ENCODE data around the gene CDH15.
A peak's percentile ranks its signal among the peaks of the same experiment; 100 is the strongest.
"Not testable (repeated sequence)": the region's sequence is repeated elsewhere in the genome, so short reads cannot be mapped to it uniquely, and the experiment has no call there.

CDH15 gene

DNA sequence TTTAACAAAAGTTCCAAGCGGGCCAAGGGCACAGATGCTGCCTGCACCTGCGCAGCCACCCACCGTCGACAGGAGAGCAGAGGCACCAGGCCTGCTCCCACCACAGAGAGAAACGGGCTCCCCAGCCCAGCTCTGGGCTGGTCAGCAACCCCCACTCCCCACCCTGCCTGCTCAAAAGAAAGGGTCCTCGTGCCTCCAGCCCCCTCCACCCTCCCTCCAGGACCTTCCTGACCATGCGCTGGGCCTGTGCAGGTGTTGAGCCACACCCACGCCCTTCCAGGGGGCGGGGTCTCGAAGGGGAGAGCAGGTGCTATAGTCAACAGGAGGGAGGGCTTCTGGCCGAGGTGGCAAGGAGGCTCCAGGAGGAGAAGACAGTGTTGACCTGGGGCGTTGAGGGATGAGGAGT is 71.2 kb downstream of the CDH15 start:
- DNase-seq: peak; percentile 15

DNA sequence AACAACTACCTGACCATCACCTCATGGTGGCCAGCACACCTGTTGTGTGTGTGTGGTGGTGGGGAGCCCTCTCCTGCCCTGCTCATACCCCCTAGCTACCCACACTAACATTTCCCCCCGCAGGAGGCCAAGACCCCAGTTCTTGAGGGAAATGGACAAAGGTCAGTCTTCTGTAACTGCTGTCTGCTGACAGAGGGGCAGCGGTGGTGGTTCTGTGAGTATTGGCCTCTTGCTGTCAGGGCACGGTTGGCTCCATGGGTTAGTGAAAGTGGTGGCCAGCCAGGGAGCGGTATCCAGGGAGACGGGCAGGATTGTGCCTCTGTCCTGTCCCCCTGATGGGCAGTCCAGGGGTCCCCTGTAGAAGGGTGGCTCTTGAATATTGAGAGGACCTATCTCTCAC is 72.1 kb downstream of the CDH15 start:
- DNase-seq: no peak

DNA sequence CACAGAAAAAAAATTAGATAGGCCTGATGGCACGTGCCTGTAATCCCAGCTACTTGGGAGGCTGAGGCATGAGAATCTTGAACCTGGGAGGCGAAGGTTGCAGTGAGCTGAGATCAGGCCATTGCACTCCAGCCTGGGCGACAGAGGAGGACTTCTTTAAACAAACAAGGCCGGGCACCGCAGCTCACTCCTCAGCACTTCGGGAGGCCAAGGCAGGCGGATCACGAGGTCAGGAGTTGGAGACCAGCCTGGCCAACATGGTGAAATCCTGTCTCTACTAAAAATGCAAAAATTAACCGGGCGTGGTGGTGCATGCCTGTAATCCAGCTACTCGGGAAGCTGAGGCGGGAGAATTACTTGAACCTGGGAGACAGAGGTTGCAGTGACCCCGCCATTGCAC is 72.7 kb downstream of the CDH15 start:
- DNase-seq: not testable (repeated sequence)

DNA sequence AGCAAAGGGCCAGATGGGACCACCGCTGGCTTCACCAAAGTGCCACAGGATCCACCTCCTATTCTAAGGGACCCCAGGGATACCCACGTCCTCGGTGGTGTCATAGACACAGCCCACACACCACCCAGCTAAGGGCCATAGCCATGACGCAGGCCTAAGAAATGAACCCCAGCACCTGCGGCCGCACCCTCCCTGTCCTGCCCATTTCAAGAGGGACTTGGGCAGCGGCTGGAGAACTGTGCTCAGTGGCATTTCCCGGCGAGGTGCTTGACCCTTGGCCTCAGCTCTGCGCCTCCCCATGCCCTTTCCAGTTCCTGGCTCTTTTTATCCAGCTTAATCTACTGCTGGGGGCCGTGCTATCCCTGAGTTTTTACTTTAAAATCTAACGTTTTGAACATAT is 73.2 kb downstream of the CDH15 start:
- DNase-seq: no peak
